HG03045 (cell line): Measurements from ENCODE around the gene CEP95.
"Not testable (repeated sequence)": the region's sequence is repeated elsewhere in the genome, so short reads cannot be mapped to it uniquely, and the experiment has no call there.

ENCODE experiments used
- ATAC-seq: cut with Tn5 transposase; IDR thresholded peaks from one replicate; pipeline ENCODE4 v1.9.1; 2021; ENCODE audit warnings: mild to moderate bottlenecking, moderate library complexity; ENCODE audit not compliant: unreplicated experiment

CEP95 gene, protein sequence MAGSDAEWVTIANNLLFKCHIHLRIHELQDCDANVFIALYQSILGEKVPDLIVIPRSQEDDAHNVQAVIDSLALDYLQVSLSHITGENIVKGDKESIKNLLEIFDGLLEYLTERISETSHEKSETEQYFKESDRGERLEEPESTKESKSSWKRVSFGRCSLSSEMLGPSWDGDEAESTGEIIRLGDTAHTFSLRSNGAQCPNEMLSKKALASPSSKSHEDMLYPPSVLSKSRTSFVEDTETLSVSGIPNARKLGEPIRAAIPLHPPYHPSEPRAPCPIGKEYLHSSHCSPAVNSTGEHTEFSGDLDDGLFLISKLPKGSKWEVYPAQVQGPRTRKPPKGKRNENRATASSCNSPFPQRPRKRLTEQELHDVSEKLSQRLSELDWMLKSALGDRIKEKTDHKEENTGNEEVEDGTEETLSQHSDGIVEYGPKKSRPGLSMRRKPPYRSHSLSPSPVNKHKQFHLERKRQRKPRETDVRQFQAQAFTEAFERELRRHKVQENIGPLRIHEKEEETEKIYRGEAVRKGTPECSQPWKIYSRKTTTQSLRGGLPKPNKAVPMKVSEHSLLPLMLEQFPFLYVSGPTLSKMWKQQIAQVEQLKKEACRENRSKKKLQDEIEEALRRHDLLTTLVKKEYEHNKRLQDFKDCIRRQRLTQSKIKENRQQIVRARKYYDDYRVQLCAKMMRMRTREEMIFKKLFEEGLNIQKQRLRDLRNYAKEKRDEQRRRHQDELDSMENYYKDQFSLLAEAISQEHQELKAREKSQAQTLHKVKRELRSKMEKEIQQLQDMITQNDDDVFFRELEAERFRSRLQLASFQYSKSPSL

DNA sequence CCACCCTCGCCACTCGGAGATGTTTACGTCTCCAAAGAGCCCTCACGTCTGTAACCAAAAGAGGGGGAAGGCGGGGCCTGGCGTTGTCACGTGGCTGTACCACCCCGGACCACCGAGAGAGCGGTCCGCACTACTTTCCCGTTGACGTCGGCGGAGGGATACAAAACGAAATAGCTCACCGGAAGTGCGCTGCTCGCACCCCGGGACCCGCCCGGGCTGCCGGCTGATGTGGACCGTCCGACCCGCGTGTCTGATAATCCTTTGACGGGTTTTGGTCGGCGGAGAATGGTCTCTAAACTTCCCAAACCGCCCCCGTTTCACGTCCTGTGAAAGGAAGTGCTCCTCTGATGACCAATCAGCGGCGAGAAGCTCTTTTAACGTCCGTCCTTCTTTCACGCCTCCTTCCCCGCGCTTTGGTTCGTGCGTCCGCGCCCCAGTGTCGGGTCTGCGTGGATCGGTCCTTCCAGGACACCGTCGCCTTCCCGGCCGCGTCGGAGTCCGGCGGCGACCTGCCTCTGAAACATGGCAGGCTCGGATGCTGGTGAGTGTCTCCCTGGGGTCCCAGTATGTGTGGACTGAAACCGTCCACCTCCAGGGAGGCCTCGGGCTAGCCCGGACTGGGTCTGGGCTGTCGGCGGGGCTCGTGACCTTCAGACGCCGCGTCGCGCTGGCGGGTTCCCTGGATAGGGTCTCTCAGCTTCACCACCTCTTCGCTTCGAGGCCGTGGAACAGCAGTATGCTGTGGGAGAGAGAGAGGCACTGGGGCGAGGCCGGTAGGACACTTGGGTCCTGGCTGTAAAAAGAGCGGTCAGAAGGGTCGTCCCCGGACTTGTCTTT is at the start of gene CEP95:
Gene CEP95 (plus strand): TSS at position 402 of the 837 bp plus-strand sequence. CDS start 121 bp downstream, at position 523.
- peak; percentile 55 for ATAC-seq

DNA sequence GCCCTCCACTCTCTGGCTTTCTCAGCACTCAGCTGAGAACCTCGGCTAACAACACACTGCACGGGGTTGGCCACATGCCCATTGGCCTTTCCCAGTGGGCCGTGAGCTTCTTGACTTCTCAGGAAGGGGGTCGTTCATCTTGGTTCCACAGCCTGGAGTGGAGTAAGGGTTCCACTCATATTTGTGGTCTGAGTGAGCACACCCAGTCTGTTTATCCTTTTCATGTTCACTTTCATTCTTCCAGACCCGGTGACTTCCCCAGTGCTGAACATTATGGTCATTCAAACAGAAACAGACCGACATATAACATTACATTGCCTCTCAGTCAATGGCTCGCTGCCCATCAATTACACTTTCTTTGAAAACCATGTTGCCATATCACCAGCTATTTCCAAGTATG is 49.6 kb upstream of the CEP95 start:
- no peak for ATAC-seq

DNA sequence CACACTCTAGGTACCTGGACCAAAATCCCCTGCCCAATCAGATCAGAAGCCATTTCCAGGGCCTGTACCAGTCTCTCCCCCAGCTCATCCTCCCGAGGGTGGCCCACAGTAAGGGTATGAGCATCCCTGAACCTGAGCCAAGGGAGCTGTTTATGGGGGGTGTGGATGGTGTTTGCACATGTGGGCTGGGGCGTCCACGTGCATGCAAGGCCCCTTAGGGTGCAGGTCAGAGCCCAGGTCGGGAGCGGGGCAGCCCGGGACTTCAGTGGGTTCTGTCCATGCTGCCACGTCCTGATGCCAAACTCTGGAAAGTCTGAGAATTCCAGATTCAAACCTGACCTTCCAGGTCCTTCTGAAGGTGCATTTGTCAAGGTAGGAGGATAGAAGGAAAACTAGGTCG is 48.0 kb upstream of the CEP95 start:
- ATAC-seq, result no peak

DNA sequence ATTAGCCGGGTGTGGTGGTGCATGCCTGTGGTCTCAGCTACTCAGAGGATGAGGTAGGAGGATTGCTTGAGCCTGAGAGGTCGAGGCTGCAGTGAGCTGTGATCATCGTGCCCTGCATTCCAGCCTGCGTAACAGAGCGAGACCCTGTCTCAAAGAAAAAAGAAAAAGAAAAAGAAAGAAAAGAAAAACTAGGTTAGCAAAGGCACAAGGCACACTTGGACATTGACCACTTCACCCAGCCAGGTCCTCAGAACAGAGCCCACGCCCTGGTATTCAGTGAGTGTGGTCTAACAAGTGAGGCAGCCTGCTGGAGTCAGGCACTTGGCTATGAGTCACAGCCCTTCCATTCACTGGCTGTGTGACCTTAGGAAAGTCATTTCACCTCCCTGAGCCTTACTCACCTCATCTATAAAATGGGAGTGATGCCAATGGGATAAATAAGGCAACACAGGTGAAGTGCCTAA is 47.5 kb upstream of the CEP95 start:
- ATAC-seq, result no peak

DNA sequence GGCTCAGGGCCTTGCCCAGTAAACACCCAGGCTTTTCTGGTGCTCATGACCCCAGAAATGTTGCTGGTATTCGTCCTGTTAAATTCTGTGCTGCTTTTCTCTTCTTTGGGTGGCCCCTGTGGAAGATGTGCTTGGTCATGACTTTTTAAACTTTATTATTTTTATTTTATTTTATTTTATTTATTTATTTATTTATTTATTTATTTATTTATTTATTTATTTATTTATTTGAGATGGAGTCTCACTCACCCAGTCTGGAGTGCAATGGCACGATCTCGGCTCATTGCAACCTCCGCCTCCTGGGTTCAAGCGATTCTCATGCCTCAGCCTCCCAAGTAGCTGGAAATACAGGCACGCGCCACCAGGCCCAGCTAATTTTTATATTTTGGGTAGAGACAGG is 47.0 kb upstream of the CEP95 start:
- not testable (repeated sequence) for ATAC-seq

DNA sequence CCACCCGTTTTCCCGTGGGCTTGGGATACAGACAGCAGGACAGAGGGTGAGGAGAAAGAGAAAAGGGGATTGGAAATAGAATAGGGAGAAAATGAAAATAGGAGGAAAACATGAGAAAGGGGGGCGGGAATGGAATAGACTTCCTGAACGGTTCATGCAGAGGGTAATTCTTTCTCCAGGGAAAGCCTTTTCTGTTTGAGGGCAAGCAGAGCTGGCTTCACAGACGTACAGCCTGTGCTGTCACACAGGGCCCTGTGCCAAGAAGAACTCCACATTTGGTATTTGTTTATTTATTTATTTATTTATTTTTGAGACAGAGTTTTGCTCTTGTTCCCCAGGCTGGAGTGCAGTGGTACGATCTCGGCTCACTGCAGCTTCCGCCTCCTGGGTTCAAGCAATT is 45.8 kb upstream of the CEP95 start:
- no peak for ATAC-seq

DNA sequence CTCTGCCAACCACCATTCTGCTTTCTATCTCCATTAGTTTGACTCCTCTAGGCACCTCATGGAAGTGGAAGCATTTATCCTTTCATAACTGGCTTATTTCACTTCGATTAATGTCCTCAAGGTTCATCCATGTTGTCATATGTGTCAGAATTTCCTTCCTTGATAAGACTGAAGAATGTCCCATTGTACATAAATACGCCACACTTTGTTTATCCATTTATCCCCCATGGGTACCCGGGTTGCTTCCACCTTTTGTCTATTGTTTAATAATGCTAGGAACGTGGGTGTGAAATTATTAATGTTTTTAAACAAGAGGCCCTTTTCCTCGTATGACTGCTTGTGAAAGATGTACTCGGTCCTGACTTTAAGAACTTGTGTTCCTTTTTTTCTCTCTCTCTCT is 45.0 kb upstream of the CEP95 start:
- no peak for ATAC-seq

DNA sequence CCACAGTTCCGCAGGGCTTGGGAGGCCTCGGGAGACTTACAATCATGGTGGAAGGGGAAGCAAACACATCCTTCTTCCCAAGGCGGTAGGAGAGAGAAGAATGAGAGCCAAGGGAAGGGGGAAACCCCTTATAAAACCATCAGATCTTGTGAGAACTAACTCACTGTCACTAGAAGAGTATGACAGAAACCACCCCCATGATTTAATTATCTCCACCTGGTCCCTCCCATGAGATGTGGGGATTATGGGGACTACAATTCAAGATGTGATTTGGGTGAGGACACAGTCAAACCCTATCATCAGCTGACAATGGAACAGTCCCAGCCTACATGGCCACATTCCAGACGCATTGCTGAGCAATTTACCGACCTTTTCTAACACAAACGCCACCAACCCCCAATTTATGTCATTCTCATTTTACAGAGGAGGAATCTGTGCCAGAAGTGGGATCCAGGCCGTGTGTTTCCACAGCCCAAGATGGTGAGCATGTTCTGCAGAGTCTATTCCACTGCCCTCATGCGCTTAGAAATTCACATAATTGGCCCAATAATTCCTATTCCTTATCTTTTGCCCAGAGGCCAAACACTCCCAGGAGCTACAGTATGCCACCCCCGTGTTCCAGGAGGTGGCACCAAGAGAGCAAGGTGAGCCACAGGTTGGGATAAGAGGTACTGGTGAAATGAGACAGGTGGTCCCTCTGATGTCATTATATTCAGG is 40.6 kb upstream of the CEP95 start:
- ATAC-seq, result no peak

DNA sequence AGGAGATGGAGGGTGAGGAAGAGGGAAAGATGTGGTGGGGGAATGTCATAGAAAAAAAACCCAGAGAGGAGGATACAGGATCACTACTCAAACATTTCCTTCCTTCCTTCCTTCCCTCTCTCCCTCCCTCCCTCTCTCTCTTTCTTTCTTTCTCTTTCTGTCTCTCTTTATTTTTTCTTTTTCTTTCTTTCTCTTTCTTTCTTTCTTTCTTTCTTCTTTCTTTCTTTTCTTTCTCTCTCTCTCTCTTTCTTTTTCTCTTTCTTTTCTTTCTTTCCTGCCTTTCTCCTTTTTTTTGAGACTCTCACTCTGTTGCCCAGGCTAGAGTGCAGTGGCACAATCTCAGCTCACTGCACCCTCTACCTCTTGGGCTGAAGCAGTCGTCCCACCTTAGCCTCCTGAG is 39.9 kb upstream of the CEP95 start:
- ATAC-seq, result not testable (repeated sequence)

DNA sequence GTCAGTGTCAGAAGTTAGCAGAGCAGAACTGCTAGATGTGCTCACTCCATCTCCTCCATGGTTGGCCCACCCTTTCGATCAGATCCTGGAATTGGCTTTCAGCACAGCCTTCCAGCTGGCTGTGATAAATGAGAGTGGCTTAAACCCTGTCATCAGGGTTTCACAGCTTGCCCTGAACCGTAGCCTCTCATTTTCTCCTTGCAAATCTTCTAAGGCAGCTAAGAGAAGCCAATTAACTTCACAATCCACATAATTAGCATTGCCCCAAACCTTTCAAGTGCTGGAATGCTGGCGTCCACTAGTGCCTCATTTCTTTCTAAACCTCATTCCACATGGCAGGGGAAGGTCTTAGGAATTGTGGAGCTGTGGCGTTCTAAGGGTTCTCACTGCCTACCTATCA is 36.2 kb upstream of the CEP95 start:
- no peak for ATAC-seq

DNA sequence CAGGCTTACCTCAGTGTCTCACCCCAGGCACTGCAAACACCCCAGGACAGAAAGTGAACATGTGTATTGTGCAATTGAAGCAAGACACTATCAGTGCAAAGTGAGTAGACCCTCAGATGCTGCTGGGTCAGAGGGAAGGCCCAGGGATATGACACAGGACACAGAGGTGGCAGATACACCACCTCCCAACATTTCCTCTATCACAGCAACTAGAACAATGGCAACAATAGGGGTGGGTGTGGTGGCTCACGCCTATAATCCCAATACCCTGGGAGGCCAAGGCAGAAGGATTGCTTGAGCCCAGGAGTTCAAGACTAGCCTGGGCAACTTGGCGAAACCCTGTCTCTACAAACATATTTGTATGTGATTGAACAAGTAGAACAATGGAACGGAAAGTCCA is 35.3 kb upstream of the CEP95 start:
- no peak for ATAC-seq

DNA sequence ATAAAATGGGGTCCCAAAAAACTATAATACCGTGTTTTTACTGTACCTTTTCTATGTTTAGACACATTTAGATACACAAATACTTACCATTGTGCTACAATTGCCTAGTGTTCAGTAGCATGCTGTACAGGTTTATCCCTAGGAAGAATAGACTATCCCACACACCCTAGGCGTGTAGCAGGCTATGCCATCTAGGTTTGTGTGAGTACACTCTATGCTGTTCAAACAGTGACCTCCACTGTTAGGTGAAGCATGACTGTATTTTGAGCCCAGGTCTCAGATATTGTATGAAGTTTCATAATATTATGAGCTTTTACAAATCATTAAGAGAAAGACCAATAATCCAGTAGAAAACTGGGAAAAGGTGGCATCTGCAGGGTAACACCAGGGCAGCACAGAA is 34.2 kb upstream of the CEP95 start:
- ATAC-seq, result no peak

DNA sequence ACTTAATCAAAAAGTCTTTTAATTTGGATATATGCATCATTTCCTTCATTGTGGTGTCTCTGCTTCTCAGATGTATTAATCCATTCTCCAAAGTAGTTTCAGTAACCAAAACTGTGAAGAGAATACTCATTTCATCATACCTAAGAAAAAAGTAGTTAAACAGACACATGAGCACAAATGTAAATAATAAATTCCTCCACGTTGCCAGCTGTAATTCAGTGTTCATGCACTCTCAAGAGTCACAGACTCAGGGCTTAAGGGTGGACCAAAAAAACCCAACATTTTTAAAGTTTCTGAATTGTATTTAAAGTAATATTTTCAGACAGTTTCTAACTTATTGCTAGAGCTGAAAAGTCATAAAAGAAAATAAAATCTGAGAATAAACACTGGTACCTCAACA is 28.9 kb upstream of the CEP95 start:
- ATAC-seq, result no peak

DNA sequence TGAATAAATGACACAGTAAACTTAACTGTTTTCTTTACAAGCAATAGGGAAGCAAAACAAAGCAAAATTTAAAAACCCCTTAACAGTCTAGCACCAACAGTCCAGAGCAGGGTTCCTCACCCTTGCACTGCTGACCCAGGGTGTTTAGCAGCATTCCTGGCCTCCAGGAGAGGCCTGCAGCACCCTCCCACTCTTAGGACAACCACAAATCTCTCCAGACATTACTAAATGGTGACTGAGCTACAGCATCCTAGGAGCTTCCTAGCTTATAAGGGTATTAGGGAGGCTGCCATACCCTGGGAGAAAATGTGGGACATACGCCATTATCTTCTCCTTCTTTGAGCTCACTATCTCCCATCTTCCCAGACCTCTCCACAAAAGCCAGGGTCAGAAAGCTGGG is 25.8 kb upstream of the CEP95 start:
- no peak for ATAC-seq

DNA sequence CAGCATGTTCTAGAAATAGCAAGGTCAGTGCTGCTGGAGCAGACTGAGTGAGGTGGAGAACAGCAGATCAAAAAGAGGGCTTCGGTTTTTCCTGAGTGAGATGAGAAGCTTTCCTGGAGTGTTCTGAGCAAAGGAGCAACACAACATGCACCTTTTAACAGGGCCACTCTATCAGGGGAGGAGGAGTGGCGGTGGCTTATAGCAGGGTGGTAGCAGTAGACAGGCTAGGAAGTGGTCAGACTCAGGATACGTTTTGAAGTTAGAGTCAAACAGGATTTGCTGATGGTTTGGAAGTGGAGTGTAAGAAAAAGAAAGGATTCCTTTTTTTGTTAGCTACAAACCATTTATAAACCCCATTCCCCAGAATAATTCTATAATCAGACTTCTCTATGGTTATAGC is 22.4 kb upstream of the CEP95 start:
- no peak for ATAC-seq

DNA sequence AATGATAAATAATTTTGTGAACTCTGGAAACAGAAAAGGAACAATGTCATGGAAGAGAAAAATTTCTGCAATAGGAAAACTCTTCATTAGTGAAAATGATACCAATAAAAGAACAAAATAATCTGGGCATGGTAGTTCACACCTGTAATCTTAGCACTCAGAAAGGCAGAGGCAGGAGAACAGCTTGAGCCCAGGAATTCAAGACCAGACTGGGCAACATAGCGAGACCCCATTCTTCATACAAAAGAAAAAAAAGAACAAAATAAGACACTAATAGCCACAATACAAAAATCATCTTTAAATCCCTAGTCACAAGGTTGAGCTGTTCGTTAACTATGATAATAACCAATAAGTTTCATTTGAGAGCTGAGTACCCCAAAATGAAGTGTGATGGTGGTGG is 18.5 kb upstream of the CEP95 start:
- no peak for ATAC-seq

DNA sequence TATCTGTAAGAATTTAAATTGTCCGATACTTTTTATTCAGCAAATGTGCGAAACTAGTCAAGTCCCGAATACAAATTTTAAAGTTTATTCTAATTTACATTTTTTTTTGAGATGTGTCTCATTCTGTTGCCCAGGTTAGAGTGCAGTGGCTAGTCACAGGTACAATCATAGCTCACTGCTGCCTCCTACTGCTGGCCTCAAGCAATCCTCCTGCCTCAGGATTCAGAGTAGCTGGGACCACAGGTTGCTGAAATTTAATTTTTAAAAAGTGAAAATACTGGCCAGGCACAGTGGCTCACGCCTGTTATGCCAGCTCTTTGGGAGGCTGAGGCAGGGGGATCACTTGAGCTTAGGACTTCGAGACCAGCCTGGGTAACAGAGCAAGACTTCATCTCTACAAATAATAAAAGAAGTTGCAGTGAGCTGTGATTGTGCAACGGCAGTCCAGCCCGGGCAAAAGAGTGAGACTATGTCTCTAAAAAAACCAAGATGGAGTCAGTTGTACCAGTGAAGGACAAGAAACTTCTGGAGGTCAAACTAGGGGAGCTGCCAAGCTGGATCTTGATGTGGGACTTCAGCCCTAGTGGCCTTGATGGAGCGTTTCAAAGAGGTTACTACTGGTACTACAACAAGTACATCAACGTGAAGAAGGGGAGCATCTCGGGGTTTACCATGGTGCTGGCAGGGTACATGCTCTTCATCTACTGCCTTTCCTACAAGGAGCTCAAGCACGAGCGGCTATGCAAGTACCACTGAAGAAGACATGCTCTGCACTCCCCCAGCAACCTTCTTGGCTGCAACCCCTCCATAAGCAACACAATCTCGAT is 15.5 kb upstream of the CEP95 start:
- ATAC-seq, result no peak

DNA sequence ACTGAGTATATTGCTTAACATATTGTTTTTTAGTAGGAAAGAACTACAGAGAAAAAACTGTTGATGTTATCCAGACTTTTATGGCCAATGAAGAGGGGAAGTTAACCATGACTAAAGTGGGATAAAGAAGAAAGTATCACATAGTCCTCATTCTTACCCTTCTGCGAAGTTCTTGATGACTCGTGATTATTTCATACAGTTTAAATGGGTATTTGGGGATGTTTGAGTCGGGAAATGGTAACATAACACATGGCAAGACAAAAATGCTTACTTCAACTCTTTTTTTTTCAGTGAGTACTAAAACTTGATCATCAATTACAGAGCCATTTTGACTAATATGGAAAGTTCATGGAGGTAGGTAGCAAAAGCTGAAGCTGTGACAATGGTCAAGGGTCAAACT is 14.8 kb upstream of the CEP95 start:
- no peak for ATAC-seq

DNA sequence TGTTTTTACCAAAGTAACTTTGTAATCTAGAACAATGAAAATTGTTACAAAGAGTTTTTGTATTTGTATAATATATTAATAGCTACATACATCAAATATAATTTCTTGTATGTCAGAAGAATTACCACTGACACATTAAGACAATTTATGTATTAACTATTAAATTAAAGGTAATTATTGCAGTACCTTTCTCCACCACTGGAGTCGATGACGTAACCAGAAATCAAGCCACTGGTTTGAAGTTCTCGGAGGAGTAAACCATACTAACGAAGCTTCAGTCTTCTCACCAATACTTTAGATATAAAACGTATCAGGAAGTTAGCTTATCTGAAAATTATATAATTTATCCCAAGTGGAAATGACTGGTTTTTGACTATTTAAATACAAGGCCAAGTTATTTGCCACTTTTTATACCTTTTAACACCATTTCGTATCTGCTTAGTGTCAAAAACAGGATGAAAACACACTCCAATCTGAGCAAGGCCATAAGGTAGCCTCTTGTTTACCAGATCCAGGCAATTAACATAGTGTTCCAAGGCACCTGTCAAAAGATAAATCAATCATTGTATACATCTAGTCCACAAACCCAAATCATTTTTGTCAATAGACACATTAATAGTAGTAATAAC is 14.2 kb upstream of the CEP95 start:
- no peak for ATAC-seq
